CD1c-positive myeloid dendritic cell (primary cell): ENCODE measurements around the gene PLEKHB2.
"Not testable (repeated sequence)": the region's sequence is repeated elsewhere in the genome, so short reads cannot be mapped to it uniquely, and the experiment has no call there.

Source experiments
- DNase-seq: peaks from one replicate; pipeline ENCODE4 v3.0.0-alpha.2; 2016; ENCODE audit errors: extremely low spot score

PLEKHB2 gene

DNA sequence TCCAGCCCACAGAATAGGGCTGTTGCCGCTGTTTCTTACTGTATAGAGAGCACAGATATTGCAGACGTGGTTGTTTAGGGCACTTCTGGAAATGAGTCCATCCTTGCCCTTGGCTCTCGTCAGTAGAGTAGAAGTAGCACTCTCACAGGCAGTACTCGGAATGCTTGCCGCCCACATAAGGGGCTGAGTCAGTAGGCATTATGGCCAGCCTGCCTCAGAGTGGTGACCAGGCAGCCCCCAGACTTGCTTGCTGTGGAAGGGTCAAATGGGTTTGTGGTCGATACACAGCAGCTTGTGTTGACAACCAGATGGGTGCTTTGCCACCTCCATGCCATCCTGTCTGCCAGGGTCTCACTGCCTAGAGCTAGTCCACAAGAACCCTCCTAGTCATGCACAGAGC is 38.7 kb downstream of the PLEKHB2 start:
- DNase-seq = peak; percentile 12

DNA sequence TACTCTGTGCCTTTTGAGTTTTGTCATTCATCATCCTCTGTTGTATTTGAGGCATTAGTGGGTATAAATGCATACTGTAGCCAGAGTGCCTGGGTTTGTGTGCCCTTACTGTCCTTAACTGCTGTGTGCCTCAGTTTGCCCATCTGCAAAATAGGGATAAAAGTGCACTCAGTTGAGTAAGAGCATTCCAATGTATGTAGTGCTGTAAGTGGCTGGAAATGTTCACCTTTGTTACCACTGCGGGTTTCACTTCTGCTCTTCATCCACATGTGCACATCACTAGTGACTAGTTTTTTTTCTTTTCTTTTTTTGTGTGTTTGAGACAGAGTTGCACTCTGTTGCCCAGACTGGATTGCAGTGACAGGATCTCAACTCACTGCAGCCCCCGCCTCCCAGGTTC is 39.9 kb downstream of the PLEKHB2 start:
- DNase-seq = no peak

DNA sequence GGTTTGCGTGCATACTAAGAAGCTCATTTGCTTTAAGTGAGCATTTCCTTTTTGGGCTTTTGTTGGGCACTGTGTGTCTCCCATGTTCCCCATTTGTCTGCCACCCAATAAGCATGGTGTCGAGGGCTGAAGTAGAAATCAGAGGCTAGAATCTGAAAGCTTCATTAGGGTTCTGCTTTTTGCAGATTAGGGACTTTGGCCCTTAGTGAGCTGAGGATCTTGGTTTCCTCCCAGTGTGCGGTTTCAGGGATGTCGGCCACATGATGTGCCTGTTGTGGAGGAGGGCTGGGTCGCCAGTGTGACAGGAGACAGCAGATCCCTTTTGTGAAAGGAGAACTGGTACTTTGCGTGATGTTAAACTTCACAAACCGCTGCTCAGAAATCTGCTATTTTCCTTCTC is 41.1 kb downstream of the PLEKHB2 start:
- DNase-seq = peak; percentile 70

DNA sequence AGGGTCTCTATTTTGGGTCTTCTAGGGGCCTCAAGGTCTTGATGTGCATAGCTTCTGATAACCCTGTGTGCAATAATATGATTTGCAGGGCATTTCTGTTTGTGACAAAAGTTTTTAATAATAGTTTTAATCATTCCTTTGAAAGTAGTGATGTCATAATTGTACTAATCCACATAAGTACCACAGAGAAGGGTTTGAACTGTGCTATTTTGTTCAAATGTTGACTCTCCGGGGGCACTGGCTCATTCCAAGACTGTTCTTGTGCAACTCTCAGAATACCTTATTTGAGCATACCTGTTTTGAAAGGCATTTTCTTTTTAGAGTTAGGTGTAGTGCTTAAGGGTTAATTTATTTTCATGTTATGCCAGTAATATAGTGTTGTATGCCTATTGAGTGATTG is 41.6 kb downstream of the PLEKHB2 start:
- no peak for DNase-seq

DNA sequence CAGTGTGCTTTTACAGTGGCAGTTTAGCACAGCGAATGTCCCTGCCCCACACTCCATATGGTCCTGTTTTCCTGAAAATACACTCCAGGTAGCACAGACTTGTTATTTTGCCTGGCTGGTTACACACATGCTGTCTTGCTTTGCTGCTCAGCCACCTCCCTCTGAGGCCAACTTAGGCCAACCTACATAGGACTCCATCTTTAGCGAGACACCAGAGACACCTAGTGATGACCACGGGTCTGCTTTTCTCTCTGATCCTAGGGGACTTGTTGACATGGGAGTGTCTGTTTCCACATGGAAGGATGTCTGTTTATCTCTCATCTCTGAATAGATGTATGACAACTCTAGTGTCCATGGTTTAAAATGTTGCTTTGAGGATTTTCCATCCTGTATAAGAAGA is 43.3 kb downstream of the PLEKHB2 start:
- no peak for DNase-seq

DNA sequence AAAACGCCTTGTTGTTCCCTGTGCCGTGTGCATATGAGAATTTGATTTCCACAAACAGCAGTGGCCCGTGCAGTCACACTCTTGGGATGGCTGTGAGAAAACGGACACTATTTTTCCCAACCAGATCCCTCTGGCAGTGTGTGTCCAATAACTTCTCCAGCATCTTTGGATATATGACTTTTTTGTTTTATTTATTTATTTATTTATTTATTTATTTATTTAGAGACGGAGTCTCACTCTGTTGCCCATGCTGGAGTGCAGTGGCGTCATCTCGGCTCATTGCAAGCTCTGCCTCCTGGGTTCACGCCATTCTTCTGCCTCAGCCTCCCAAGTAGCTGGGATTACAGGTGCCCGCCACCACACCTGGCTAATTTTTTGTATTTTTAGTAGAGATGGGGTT is 45.0 kb downstream of the PLEKHB2 start:
- DNase-seq = not testable (repeated sequence)

DNA sequence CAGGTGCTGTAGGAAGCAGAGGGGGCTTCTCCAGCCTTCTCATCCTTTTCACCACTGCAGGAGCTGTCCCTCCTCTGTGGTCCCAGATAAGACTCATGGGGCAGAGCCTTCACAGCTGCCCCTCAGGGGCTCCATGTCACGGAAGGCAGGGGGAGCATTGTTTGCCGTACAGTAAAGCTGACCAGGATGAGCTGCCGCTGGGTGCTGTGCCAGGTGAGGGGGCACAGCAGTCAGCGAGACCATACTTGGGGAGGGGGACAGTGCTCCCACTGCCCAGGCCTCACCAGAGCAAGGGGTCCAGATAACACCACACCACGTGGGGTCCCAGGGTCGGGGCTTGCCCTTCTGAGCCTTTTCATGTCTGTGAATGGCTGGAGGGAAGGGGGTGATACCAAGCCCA is 46.3 kb downstream of the PLEKHB2 start:
- no peak for DNase-seq

DNA sequence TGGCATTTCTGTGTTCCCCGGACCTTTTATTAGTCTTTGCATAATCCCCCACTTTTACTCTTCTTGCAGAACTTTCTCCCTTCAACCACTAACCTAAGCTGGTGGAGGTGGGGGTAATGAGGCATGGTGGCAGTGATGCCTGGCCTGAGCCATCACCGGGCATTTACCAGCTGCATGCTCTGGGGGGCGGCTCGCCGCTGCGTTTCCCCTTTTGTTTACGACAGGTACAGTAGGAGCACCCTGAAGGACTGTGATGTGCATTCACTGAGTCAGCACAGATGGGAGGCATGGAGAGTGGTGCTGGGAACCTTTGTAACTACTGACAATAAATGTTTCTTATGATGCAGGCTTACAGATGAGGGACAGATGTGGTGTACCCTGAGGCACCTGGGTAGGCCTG is 46.9 kb downstream of the PLEKHB2 start:
- no peak for DNase-seq

DNA sequence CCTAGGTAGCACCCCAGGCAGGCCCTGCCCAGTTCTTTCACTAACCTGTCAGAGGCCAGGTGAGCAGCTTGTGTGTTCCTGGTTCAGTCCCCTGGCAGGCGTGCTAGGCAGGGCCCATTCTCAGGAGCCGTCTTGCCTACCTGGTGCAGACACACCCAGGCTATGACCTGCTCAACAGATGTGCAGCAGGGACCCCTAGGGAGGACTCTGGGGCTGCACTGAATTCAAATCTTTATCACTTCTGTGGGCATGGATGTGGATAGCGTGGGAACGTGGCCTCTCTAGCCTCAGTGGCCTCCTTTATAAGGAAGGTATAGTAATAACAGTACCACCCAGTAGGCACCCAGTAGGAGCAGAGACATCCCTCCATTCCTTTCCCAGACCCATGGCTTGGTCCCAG is 48.4 kb downstream of the PLEKHB2 start:
- no peak for DNase-seq

DNA sequence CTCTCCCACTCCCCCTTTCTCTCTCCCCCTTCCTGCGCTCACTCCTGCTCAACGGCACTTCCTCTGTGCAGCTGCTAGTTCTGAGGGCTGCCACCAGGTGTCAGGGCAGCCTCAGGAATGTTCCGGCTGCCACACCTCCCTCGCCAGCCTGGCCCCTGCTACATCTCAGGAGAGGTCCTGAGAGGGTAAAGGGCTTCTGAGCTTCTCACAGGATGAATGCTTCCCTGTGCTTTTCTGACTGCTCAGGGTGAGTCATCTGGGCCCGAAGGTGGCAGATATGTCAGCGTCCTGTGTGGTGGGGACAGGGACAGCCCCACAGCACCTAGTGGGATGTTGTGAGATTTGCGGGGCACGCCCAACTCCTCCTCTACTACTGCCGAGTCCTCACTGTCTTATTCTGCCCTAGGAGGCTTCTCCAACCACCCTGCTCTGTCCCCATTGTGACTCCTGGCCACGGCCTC is 49.0 kb downstream of the PLEKHB2 start:
- peak; percentile 69 for DNase-seq

DNA sequence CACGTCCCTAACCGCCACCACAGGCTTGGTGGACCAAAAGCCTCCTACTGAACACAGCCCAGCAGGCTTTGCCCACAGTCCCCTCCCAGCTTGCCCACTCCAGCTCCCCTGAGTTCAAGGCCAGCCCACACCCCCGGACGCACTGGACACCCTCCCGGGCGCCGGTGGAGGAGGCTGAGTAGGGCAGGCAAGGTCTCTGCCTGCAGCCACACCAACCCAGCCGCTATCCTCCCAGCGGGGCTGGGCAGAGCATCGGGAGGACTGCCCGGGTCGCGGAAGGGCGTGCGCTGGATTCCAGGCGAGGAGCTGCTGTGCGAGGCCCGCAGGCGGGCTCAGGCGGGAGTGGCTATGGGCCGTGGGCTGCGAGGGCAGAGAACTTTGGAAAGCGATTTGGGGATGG is 49.5 kb downstream of the PLEKHB2 start:
- no peak for DNase-seq

DNA sequence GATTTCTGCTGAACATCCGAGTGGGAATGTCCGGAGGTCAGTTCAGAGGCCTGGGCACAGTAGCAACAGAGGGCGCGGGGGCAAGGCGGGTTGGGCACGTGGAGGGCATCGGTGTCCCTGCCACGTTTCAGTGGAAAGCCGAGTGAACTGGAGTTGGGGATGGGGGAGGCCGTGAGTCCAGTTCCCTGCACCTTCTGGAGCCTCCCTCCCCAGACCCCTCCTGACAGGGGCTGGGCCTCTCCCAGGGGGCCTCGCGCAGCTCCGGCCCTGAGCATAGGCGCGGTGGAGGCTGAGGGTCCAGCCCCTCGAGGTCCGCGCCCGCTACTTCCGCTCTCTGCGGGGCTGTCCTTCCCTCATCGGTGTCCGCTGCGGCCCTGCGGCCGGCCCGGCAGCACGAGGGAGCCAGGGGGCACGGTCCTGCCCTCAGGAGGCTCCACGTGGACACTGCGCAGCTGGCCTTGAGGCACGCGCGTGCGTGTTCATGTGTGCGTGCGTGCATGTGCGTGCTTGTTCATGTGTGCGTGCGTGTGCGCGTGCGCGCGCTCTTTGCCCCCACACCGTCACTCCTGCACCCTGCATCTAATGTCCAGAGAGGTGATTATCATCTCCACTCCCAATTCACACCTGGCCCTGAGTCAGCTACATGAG is 50.2 kb downstream of the PLEKHB2 start:
- DNase-seq = no peak

DNA sequence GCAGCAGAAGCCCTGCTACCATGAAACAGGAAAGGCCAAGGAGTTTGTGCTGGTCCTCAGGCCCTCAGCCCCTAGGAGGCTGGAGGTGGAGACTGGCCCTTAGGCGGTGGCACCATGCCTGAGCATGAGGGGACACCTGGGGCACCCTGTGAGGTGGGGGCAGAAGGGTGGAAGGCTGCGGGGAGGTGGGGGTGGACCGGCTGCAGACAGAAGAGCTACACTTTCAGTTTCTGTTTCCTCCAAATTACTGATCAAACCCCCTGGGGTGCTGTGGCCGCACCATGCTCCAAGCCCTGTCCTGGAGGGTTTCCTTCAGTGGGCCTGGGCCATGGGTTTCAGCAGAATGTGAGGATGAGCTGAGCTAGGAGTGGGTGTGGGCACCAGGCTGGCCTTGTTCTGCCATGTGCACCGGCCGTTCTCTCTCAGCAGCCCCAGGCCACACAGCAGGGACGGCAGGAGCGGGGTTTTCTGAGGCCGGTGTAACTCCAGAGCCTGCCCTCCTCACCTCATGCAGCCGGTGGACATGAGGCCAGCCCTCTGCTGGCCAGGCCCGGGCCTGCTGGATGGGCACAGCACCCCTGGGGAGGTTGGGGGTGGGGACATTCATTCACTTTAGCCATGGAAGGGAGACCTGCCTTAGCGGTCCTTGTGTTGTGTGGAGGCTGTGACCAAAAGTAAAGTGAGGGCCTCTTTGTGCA is 51.5 kb downstream of the PLEKHB2 start:
- DNase-seq = no peak

DNA sequence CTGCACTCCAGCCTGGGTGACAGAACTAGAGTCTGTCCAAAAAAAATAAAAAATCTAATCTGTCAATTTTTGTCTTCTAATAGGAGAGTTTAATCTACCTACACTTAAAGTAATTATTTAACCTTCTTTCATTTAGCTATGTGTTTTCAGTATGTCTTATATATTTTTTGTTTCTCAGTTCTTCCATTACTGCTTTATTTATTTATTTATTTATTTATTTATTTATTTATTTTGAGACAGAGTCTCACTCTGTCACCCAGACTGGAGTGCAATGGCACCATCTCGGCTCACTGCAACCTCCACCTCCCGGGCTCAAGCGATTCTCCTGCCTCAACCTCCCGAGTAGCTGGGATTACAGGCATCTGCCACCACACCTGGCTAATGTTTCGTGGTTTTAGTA is 60.4 kb downstream of the PLEKHB2 start:
- not testable (repeated sequence) for DNase-seq

DNA sequence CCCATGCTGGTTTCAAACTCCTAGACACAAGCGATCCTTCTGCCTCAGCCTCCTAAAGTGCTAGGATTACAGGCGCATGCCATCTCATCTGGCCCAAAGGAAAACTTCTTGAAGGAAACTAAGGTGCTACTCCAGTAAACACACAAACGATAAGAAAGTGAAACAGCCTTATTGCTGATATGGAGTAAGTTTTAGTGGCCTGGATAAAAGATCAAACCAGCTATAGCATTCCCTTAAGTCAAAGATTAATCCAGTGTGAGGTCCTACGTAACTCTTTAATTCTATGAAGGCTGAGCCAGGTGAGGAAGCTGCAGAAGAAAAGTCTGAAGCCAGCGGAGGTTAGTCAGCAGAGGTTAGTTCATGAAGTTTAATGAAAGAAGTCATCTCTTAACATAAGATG is 63.4 kb downstream of the PLEKHB2 start:
- no peak for DNase-seq

DNA sequence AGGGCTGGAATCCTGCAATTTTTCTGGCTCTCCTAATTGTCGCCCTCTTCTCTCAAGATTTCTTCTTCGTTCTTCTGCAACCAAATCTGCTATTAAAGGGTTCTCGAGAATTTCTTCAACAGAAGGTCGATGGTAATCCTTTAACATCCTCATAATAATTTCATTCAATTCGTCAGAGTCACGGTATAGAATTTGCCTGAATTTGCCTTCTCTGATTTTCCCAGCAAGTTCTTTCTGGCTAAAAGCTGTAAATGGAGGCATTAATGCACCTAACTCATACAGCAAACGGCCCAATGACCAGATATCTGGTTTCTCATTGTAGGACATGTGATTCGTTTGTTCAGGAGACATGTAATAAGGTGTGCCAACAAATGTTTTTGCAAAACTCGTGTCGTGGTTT is 72.9 kb downstream of the PLEKHB2 start:
- DNase-seq = not testable (repeated sequence)

DNA sequence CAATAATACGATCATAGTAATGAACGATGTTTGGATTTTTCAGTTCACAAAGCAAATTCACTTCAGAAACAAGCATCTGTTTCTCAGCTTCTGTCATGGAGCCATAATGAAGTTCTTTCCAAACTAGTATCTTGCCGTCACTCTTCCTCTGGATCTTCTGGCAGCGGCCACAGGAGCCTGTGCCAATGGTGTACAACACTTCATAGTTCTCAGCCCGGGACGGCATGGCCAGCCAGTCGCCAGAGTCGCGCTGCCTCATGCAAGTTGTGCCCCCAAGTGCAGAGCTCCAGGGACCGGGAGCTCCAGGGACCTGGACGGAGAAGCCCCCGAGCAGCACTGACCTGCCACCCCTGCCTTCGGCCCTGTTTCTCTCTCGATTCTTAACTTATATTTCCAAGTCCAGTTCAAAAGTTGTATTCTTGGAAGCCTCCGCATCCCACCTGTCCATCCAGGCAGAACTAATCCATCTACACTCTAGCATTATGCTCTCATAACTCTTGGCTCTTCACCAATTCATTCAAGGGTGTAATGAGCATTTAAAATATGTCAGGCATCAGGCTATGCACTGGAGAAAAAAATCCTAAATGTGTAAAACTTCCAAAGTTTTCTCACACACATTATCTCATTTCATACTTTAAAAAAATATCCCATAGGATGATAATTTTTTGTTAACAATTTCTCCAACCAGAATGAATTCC is 73.7 kb downstream of the PLEKHB2 start:
- not testable (repeated sequence) for DNase-seq

DNA sequence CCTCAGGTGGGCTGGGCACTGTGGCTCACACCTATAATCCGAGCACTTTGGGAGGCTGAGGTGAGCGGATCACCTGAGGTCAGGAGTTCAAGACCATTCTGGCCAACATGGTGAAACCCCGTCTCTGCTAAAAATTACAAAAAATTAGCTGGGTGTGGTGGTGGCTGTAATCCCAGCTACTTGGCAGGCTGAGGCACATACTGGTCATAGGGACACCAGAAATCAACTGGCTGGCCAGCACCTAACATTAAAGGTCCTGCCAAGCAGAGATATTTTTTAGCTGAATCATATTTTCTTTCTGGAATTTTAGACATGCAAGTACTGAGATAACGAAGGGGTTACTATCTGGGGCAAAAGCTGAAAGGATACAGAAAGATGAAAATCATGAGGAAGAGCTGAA is 76.3 kb downstream of the PLEKHB2 start:
- not testable (repeated sequence) for DNase-seq

DNA sequence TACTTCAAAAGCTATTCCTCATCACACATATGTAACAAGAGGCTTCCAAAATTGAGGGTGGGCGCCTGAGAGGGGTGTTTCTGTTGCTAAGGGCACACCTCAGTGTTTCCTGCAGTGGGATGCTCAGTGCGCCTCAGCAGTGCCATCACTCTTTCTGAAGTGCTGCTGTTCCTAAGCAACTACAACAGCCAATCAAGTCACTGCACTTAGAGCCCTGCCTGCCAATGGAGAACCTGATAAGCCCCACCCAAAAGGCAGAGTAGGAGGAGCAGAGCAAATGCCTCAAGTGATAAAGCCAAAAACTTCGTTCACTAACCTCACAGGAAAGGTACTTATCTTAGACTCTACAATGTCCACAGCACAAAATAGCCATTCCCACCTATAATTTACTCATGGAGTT is 88.3 kb downstream of the PLEKHB2 start:
- DNase-seq = not testable (repeated sequence)

DNA sequence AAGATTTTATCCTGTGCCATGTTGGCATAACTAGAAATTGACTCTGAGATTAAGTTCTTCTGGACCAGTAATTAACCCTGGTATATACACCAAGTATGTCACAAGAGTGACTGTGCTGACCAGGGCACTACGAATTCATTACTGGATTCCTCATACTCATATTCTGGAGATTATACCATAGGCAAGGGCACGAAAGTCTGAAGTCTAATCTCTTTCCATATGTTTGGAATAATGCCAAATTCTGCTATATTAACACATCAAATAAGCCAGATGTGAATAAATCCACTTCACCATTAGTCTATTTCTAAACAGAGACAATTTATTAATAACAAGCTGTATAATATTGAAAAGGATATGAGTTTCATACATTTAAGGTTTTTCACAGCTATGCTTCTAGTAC is 91.0 kb downstream of the PLEKHB2 start:
- not testable (repeated sequence) for DNase-seq
